ENCODE data around the gene LARGE2.

- TF ChIP-seq, protein P1, sequence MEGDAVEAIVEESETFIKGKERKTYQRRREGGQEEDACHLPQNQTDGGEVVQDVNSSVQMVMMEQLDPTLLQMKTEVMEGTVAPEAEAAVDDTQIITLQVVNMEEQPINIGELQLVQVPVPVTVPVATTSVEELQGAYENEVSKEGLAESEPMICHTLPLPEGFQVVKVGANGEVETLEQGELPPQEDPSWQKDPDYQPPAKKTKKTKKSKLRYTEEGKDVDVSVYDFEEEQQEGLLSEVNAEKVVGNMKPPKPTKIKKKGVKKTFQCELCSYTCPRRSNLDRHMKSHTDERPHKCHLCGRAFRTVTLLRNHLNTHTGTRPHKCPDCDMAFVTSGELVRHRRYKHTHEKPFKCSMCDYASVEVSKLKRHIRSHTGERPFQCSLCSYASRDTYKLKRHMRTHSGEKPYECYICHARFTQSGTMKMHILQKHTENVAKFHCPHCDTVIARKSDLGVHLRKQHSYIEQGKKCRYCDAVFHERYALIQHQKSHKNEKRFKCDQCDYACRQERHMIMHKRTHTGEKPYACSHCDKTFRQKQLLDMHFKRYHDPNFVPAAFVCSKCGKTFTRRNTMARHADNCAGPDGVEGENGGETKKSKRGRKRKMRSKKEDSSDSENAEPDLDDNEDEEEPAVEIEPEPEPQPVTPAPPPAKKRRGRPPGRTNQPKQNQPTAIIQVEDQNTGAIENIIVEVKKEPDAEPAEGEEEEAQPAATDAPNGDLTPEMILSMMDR (IDR thresholded peaks at IDR 0.05) = no peak
- no peak for TF ChIP-seq POLR2A (IDR thresholded peaks at IDR 0.05; ENCODE audit: low read depth)
- TF ChIP-seq POLR2AphosphoS5 (IDR thresholded peaks at IDR 0.05) = no peak
Observed at GRCh38 chr11:45885274-45885920, 37.1 kb upstream of the LARGE2 start, which contains the start of gene MAPK8IP1.
